Measurements from ENCODE around the gene SLAMF1. TPM values are rescaled to one million over a fixed set of nuclear protein-coding genes. Genes with fewer than 3 reads are reported as not detected.

The SLAMF1 gene
- total and polyA plus RNA-seq, 8 donors = 0.09 to 2.5 (median 0.18) TPM; not detected in 1

DNA sequence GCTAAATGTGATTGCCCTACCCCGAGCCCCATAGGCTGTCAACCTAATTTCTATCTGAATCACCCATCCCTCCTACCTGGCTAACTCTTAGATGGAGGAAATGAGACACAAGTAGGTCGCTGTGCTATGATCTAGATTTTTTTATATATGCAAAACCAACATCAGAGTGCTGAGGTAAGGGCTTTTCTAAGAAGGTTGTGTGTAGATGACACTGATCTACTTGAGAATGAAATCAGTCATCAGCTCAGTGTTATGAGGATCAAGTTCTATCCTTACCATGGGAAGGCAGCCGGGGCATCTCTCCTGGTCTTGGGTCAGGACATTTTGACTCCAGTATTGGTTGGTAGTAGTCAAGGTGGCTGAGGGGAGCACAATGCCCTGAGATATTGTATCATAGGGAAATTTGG, 23.6 kb downstream of the SLAMF1 start:
- Histone ChIP-seq H3K4me1 (peaks cover 0 to 15% of the 10 kb centered on the region in 2 donors), H3K36me3 (no peaks in the 10 kb centered on the region), H3K4me3 (no peak overlapping the region), H3K27ac (no peak overlapping the region), H3K9me3 (no peaks in the 10 kb centered on the region), H3K27me3 (no peaks in the 10 kb centered on the region)
- ATAC-seq = no peak
- intact Hi-C loops (cut with DNase I) = no loop called here
- DNase-seq = no peak
- TF ChIP-seq, protein P1, sequence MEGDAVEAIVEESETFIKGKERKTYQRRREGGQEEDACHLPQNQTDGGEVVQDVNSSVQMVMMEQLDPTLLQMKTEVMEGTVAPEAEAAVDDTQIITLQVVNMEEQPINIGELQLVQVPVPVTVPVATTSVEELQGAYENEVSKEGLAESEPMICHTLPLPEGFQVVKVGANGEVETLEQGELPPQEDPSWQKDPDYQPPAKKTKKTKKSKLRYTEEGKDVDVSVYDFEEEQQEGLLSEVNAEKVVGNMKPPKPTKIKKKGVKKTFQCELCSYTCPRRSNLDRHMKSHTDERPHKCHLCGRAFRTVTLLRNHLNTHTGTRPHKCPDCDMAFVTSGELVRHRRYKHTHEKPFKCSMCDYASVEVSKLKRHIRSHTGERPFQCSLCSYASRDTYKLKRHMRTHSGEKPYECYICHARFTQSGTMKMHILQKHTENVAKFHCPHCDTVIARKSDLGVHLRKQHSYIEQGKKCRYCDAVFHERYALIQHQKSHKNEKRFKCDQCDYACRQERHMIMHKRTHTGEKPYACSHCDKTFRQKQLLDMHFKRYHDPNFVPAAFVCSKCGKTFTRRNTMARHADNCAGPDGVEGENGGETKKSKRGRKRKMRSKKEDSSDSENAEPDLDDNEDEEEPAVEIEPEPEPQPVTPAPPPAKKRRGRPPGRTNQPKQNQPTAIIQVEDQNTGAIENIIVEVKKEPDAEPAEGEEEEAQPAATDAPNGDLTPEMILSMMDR (IDR thresholded peaks at IDR 0.05) = no peak

DNA sequence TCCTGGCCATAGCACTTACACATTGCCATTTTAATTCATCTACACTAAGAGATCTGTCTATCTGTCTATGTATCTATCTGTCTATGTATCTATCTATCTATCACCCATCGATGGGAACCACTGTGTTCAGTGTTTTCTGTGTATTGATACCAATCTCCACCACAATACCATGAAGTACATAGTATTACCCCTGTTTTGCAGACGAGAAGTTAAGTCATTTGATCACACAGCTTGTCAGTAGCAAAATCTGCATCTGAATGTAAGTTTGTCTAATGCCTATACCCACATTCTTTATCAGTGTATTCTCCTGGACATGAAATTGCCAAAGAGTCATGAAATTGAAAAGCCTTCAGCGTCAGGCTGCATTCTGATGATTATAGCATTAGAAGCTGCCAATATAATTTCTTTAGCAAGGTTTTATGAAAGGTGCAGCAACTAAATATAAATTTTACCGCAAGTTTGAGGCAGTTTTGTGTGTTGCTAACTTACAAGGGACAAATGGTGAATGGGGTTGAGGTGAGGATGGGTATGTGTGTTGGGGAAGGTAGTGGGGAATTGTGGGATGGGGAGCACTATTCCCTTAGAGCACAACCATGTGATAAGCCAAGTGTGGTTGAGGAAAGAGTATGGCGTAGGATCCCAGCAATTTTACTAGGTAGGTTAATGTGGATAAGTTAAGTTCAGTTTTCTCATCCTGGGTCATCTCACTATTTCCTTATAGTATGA, 24.2 kb downstream of the SLAMF1 start:
- TF ChIP-seq, protein P1 (IDR thresholded peaks at IDR 0.05) = no peak

DNA sequence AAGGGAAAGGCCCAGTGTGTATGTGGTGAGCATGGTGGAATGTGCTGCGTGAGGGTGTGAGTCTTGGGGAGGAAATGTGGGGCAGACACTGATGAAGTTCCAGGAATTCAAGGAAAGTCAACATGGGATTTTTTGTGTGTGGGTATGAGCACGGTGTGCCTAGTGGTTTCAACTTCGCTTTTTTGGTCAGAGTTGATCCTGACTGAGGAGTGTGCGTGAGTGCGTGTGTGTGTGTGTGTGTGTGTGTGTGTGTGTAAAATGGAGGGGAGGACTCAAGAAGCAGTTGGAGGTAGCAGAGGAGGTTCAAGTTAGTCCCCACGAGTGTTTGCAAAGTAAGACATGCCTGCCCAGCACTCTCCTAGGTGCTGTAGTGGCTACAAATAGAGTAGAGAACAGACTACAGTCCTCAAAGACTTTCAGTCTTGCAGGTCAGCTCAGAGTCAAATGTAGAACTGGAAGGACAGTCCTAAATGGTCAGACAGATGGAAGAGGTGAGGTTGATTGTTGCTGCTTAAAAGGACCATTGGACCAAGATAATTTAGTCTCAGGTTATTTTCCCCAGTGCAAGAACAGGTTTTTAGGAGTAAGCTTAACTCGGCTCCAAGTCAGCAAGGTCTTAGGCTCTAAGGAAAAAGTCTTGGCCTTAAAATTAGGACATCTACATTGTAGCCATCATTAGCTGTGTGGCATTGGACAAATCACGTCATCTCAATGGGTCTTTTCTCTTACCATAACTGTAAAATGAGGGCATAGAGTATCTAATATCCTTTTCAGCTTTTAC, 25.0 kb downstream of the SLAMF1 start:
- Histone ChIP-seq H3K4me3 (no peak overlapping the region), H3K4me1 (peaks cover 0 to 8% of the 10 kb centered on the region in 2 donors), H3K27me3 (no peaks in the 10 kb centered on the region), H3K36me3 (no peaks in the 10 kb centered on the region), H3K9me3 (no peaks in the 10 kb centered on the region), H3K27ac (no peak overlapping the region)
- intact Hi-C loops (cut with DNase I) = no loop called here
- ATAC-seq (no peak), DNase-seq (no peak)
- TF ChIP-seq, protein P1 (IDR thresholded peaks at IDR 0.05) = no peak

More for the DNA sequence above, 24.2 kb downstream of the SLAMF1 start:
- H3K4me3 ChIP-seq = no peak overlapping the region
- ATAC-seq (no peak), DNase-seq (no peak)
- no peak overlapping the region for H3K27ac ChIP-seq
- H3K4me1 ChIP-seq = peaks cover 0 to 14% of the 10 kb centered on the region in 2 donors
- H3K36me3 ChIP-seq = no peaks in the 10 kb centered on the region
- H3K9me3 ChIP-seq = no peaks in the 10 kb centered on the region
- H3K27me3 ChIP-seq = no peaks in the 10 kb centered on the region
- intact Hi-C loops (cut with DNase I) = no loop called here

DNA sequence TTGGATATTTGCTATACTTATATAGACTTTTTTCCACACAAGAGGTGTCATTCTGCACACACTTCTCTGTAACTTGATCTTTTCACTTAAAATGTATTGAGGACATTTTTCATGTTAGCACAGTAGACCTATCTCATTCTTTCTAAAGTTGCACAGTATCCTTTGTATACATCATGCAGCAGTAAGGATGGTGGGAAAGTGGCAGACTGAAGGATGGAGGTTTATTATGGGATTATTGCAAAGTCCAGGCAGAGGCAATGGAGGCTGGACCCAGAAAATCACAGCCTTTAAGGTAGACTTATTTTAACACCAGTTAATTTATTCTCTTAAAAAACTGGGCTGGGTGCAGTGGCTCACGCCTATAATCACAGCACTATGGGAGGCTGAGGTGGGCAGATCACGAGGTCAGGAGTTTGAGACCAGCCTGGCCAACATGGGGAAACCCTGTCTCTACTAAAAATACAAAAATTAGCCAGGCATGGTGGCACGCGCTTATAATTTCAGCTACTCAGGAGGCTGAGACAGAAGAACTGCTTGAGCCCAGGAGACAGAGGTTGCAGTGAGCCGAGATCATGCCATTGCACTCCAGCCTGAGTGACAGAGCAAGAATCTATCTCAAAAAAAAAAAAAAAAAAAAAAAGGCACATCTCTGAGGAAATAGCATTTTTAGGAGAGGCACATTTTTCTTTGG, 25.8 kb downstream of the SLAMF1 start:
- H3K9me3 ChIP-seq = no peaks in the 10 kb centered on the region
- no peak overlapping the region for H3K4me3 ChIP-seq
- intact Hi-C loops (cut with DNase I) = no loop called here
- no peak for ATAC-seq
- peaks cover 0 to 7% of the 10 kb centered on the region in 2 donors for H3K4me1 ChIP-seq
- no peak for DNase-seq
- TF ChIP-seq, protein P1 (IDR thresholded peaks at IDR 0.05) = no peak
- no peak overlapping the region for H3K27ac ChIP-seq
- H3K27me3 ChIP-seq = no peaks in the 10 kb centered on the region
- H3K36me3 ChIP-seq = no peaks in the 10 kb centered on the region

All from left lung (tissue), 10 donors.